Natural killer cell treated with Interleukin-12 subunit alpha and Interleukin-12 subunit beta and Interleukin-15 and Interleukin-18, amount 100 ng/mL, for 72 hours (primary cell): ENCODE data around the gene CBX8. TPM values are rescaled to one million over a fixed set of nuclear protein-coding genes. Genes with fewer than 3 reads are reported as not detected.
A peak's percentile ranks its signal among the peaks of the same experiment; 100 is the strongest.

Experiments used
- ATAC-seq, 2 donors: fragments of 150-1000 bp; cut with Tn5 transposase in 1 of 2; sonication (Bioruptor Pico), chemical (Tn5 transposase) in 1 of 2; 2 replicates each; pipeline ENCODE4 v1.10.0; 2021
- DNase-seq: peaks from one replicate; pipeline ENCODE4 v3.0.0; 2022; ENCODE audit warnings: low spot score
- H3K27ac Mint-ChIP-seq, 2 donors: 1 replicate in 1 of 2; 2 replicates in 1 of 2; pipeline ENCODE4 v1.8.0; 2022; ENCODE audit warnings: mixed read lengths in 2 of 2, mild to moderate bottlenecking in 1 of 2, moderate library complexity in 1 of 2
- H3K27me3 Mint-ChIP-seq, 2 donors: 1 replicate in 1 of 2; 2 replicates in 1 of 2; pipeline ENCODE4 v1.8.0; 2022; ENCODE audit warnings: mixed read lengths in 2 of 2
- H3K36me3 Mint-ChIP-seq: one replicate; pipeline ENCODE4 v1.8.0; 2022; ENCODE audit warnings: mixed read lengths
- H3K4me1 Mint-ChIP-seq, 2 donors: 1 replicate in 1 of 2; 2 replicates in 1 of 2; pipeline ENCODE4 v1.8.0; 2022; ENCODE audit warnings: low read depth in 2 of 2, mixed read lengths in 2 of 2, mild to moderate bottlenecking in 1 of 2
- H3K4me3 Mint-ChIP-seq: one replicate; pipeline ENCODE4 v1.8.0; 2022; ENCODE audit warnings: mixed read lengths
- H3K9me3 Mint-ChIP-seq: 2 replicates; pipeline ENCODE4 v1.8.0; 2022; ENCODE audit warnings: mixed read lengths
- total RNA-seq, 2 donors: library from RNA; stranded (reverse); gene quantifications; one replicate each; pipeline ENCODE4 v1.2.3, GENCODE V29; 2022

Gene CBX8
- total RNA-seq, 2 donors from 2014 or later = 9.8 to 46.4 TPM

DNA sequence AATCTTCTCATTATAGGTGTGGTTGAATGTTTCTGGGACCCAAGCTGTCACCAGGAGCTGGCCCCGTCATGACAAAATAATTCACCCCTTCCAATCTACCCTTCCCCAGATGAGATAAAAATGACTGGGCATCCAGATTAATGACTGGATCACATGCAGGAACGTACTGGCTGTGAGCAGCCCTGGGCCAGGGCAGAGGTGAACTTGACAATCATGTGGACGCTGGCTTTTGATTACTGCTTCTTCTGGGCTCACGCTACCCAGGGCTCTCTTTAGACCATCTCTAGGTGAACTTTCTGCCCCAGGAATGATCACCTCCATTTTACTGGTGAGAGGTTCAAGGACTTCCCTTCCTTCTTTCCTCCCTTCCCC is 24.1 kb upstream of the CBX8 start:
- H3K27ac Mint-ChIP-seq = no peak overlapping the region

DNA sequence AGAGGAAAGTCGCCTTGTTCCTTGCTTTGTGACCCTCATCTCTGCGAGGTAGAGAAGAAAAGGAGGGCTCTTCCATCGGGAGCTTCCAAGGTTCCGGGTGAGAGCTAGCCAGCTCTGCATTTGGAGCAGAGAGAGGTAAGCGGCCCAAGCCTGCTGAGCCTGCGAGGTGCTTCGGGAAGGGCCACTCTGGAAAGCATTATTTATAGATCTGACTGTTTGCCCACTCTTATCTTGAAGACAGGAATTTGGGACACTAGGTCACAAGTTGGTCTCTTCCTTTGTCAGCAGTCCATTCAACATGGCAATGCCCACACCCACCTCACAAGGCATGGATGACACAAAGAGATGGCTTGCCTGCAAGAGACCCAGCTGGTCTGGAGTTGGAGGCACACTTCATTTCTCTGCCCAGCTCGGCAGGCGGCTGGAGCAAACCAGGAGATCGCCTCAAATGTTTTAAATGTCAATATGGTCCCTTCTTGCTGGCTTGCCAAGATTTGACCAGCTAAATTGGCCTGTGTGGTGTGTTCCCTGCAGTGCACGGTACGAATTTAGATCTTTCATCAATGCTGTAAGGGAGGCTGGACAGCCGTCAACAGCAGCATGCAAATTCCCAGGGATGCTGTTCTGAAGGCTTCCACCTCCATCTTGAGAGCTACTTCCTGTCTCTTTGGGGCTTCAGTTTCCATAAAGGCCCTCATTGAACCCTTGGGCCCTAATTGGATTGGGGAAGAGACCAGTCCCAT is 22.8 kb upstream of the CBX8 start:
- ATAC-seq = no peak
- DNase-seq = no peak
- Mint-ChIP-seq H3K9me3 (no peaks in the 10 kb centered on the region), H3K27ac (no peak overlapping the region), H3K27me3 (peaks cover 33 to 41% of the 10 kb centered on the region in 2 donors), H3K36me3 (peaks cover 5% of the 10 kb centered on the region), H3K4me1 (peaks cover 2 to 5% of the 10 kb centered on the region in 2 donors), H3K4me3 (no peak overlapping the region)

More for the DNA sequence above, 24.1 kb upstream of the CBX8 start:
- Mint-ChIP-seq H3K4me3 (no peak overlapping the region), H3K27me3 (peaks cover 35 to 40% of the 10 kb centered on the region in 2 donors), H3K4me1 (peaks cover 7 to 10% of the 10 kb centered on the region in 2 donors), H3K9me3 (no peaks in the 10 kb centered on the region), H3K36me3 (peaks cover 6% of the 10 kb centered on the region)
- no peak for DNase-seq
- ATAC-seq = no peak

DNA sequence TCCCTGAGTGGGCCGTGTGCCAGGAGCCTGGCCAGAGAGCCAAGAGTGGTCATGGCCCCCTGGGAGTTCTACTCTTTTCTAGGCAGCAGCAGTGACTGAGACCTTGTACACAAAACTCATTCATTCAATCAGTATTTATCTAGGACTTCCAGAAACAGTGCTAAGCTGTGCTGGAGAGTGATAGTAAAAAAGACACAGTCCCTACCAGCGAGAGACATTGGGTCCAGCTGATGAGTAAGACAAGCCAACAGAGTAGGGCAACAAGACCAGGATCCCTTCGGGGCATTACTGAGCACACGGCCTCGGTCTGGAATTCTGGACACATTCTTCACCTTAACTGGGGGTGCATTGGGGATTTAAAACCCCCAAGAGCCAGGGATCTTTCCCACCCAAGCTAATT is 22.2 kb upstream of the CBX8 start:
- no peak for ATAC-seq
- no peak overlapping the region for H3K4me3 Mint-ChIP-seq
- peaks cover 5% of the 10 kb centered on the region in 2 donors for H3K4me1 Mint-ChIP-seq
- no peak for DNase-seq
- H3K27me3 Mint-ChIP-seq = peaks cover 33 to 41% of the 10 kb centered on the region in 2 donors
- H3K27ac Mint-ChIP-seq = no peak overlapping the region
- no peaks in the 10 kb centered on the region for H3K9me3 Mint-ChIP-seq
- no peaks in the 10 kb centered on the region for H3K36me3 Mint-ChIP-seq

DNA sequence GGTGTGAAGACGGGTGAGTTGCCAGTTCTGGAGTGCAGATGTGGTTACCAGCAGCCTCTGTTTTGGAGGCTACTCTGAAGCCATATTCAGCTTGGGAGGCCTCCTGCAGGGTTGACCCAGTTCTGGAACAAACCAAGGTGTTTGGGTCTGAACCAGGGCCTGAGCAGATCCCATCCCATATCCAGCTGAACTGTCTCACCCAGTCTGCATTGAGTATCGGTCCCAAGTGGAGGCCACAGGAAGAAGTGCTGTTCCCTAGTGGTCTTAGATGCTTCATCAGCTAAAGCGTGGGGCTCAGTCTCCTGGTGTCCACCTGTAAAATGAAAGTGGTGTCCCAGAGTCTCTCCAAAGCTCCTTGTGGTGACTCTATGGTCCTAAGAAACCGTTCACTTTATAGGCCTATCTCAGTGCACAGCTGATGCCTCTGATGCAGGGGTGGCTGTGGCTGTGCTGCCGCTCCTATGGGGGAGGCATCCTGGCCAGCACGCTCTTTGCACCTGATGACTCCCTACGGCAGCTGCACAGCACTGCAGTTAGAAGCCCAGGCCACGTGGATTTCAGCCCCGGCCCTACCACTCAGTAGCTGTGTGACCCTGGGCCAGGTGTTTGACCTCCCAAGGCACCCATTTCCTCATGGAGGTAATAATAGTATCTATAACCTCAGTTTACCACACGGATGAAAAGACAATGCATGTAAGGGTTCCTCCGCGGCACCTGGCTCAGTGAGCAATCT is 21.3 kb upstream of the CBX8 start:
- Mint-ChIP-seq H3K4me1 (peaks cover 5 to 6% of the 10 kb centered on the region in 2 donors), H3K9me3 (no peaks in the 10 kb centered on the region), H3K4me3 (no peak overlapping the region), H3K36me3 (no peaks in the 10 kb centered on the region), H3K27me3 (peaks cover 33 to 37% of the 10 kb centered on the region in 2 donors), H3K27ac (no peak overlapping the region)
- ATAC-seq (no peak), DNase-seq (no peak)

DNA sequence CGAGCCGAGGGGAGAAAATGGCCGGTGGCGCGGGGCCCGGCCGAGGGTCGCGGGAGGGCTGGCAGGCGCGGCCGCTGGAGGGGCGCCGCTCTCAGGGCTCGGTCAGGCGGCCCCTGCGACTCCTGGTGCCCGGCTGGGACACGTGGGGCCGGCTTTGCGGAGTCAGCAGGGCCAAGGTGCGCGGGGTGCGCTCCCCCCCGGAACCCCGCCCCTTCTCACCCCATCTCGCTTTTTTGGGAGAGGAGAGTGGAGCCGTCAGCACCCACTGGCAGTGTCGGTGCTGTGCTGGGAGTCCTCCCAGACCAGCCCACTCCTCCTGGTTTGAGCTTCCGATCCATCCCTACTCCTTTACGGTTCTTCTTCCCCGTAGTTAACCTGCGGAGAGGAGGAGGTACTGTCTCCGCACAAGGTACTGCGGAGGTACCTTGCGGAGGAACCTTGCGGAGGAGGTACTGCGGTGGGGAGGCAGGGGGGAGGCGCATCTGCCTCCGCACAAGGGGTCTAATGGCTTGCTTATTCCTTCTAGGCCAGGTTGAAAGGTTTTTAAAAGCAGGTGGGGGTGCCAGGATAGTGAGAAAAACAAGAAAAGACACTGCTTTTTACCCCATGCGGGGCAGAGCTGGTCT is 19.1 kb upstream of the CBX8 start:
- Mint-ChIP-seq H3K9me3 (no peaks in the 10 kb centered on the region), H3K27ac (no peak overlapping the region), H3K4me3 (peak overlapping the region; percentile 22), H3K36me3 (no peaks in the 10 kb centered on the region), H3K4me1 (peaks cover 13 to 14% of the 10 kb centered on the region in 2 donors), H3K27me3 (peaks cover 33 to 43% of the 10 kb centered on the region in 2 donors)
- no peak for DNase-seq
- no peak for ATAC-seq

DNA sequence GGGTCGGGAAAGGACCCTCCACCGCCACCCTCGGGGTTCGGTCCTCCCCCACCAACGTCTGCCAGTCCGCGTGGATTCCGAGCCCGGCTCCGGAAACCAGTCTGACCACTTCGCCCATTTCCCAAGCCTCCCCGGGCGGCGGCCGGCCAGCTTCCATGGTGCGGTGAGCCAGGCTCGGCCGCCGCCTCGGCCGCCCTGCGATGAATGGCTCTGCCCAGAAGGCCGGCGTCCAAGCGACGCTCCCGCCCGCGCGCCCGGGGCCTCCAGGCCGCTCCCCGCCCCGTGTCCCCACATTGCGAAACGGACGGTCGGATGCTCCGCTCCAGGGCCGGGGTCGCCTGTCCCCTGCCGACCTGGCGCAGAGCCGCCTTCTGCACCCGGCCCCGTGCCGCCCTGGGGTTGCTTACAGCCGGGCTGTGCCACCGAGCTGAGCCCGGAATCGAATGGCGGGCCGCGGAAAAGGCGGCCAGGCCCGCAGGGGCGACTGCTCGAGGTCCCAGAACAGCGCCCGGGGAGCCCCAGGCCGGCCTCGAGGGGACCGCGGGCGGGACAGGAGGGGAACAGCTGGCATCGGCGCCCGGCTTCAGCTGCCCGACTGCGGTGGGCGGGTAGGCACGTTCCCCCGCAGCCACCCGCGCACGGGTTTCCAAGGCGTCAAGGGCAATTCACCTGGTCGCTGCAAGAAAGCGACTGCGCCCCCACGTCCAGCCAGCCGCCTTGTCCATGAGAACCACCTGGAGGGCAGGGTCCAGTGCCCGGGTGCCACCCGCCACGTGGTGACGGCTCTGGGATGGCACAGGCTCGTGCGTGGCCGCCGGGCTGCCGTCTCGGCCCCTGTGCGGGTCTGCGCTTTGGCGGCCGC is 18.3 kb upstream of the CBX8 start:
- Mint-ChIP-seq H3K27me3 (peaks cover 36 to 41% of the 10 kb centered on the region in 2 donors), H3K9me3 (no peaks in the 10 kb centered on the region), H3K27ac (no peak overlapping the region), H3K36me3 (no peaks in the 10 kb centered on the region), H3K4me3 (no peak overlapping the region), H3K4me1 (peaks cover 16 to 20% of the 10 kb centered on the region in 2 donors)
- no peak for ATAC-seq
- DNase-seq = no peak

DNA sequence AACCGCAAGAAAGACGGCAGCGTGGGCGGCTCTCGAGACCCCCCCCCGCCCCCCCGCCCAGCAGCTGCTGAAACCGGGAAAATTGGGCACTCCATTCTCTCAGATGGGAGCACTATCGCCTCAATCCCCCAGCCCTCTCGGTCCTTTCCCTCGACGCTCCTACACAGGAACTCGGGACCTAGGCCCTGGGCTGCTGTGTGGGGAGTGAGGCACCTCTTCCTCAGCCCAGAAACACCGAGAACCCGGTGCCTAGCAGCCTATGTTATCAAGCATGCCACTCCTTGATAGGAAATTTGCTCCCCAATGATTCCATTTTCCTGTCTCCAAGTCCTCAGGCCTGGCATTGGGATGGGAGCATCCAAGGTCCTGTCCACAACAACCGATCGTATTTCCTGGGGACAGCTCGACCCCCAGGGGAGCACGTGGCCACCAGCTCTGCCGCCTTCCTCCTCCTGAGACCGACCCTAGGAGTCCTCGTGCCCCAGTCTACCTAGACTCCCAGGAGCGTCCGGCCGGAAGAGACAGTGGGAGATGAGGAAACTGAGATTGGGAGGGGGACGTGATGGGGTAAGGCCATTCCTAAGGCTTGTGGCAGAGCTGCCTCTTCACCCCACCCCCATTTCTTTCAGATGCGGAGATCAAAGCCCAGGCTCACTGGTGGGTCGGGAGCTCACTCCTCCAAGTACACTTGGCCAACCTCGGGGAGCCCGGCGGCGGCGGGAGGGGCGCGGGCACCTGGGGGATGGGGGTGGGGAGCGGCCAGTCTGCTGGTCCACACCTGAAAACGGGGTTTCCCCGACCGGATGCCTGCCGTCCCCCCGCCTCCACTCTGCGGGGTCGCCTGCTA is 17.5 kb upstream of the CBX8 start:
- Mint-ChIP-seq H3K27ac (no peak overlapping the region), H3K4me3 (peak overlapping the region; percentile 40)

DNA sequence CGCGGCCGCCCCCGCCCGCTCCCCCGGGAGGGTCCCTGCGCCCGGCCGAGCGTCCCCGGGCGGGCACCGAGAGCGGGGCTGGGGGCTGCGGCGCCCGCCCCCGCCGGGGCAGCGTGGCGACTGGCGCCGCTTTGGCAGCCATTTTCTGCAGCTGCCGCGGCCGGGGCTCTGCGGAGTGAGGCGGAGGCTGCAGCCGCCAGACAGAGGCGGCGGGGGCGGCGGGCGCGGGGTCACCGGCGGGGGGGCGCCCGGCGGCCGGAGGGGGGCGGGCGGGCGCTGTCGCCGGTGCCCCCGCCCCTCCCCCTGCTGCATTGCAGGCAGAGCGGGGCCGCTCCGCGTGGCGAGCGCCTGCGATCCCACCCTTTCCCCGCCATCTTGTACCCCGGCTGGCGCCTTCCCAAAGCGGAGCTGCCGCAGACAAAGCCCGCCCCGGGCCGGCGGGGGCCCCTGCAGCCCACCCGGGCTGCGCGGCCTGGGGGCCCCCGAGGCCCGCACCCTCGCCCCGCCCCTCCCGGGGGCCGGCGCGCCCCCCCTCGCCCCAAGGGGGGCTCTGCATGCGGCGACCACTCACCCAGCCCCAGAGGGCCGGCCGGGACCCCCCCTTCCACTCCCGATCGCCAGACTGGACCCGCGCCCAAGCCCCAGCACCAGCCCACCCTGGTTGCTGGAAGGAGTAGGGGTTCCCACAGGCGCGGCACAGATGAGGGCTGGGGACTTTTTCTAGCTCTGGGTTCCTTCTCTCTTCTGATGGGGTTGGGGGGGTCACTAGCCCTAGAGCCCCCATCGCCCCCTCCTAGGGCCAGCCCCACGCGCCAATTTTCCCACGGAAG is 16.6 kb upstream of the CBX8 start:
- DNase-seq = no peak
- H3K4me1 Mint-ChIP-seq = peaks cover 20 to 23% of the 10 kb centered on the region in 2 donors
- H3K36me3 Mint-ChIP-seq = no peaks in the 10 kb centered on the region
- ATAC-seq = no peak
- no peak overlapping the region for H3K4me3 Mint-ChIP-seq
- no peaks in the 10 kb centered on the region for H3K9me3 Mint-ChIP-seq
- no peak overlapping the region for H3K27ac Mint-ChIP-seq
- peaks cover 33% of the 10 kb centered on the region in 2 donors for H3K27me3 Mint-ChIP-seq

More for the DNA sequence above, 17.5 kb upstream of the CBX8 start:
- Mint-ChIP-seq H3K27me3 (peaks cover 33 to 38% of the 10 kb centered on the region in 2 donors), H3K4me1 (peaks cover 16 to 20% of the 10 kb centered on the region in 2 donors), H3K36me3 (no peaks in the 10 kb centered on the region), H3K9me3 (no peaks in the 10 kb centered on the region)
- ATAC-seq = no peak
- no peak for DNase-seq

DNA sequence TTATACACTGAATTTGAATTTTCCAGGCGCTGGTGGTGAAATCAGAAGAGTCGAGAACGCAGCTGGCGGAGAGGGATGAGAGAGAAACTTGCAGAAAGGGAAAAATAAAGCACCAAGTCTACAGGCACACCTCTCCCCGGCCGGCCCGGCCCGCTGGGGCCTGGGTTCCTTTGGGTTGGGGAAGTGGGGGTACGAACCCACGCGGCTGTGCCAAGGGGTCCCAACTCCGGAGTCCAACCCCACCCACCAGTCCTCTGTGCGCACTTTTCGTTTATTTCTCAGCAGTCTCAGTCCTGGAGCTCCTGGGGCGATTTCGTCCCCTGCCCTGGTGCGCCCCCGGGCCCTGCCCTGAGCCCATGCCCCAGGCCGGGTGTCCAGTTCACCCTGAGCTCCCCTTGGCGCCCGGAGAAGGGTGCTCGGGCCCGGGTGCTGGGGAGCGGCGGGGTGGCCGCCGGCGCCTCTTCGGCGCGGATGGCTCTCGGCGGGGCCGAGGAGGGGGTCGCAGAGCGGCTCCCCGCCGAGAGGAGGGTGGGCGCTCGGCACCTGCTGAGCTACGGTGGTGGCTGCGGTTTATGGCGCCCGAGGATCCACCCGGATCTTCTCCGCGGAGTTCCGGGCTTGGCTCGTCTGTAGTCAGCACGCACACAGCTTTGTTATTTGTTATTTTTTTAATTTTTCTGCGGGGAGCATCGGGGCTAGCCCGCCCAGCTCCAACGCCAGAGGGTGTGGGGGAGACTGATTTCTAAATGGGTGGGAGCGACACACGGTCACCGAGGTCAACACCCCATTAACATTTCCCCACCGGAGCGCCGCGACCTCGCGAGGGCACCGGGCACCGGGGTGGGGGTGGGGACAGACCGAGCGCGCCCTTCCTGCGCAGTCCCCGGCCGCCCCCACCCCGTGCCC is 15.7 kb upstream of the CBX8 start:
- peaks cover 29 to 34% of the 10 kb centered on the region in 2 donors for H3K27me3 Mint-ChIP-seq
- H3K36me3 Mint-ChIP-seq = no peaks in the 10 kb centered on the region
- ATAC-seq (no peak), DNase-seq (no peak)
- H3K4me3 Mint-ChIP-seq = peak overlapping the region; percentile 67
- peaks cover 20 to 25% of the 10 kb centered on the region in 2 donors for H3K4me1 Mint-ChIP-seq
- no peaks in the 10 kb centered on the region for H3K9me3 Mint-ChIP-seq
- H3K27ac Mint-ChIP-seq = no peak overlapping the region

DNA sequence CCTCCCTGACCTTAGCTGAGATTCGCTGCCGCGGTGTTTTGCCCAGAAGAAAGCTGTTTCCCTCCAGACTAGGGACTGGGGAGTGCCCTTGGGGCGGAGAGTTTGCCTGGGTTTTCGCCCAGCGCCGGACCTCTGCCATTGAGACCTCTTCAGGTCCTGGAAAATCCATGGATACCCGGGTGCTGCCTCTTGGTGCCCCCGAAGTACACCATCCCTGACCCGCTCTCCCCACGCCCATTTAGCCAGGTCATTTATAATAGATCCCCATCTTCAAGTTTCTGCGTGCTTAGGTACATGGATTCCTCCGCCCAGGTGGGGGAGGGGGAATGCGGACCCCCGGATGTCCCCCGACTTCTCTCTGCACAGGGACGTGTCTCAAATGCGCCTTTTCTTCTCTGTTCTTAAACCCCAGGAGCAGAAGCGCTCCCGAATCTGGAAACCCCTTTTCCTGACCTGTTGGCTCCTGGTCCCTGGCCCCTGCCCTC is 15.0 kb upstream of the CBX8 start:
- ATAC-seq = no peak
- Mint-ChIP-seq H3K27ac (no peak overlapping the region), H3K4me3 (peak overlapping the region; percentile 58)

More for the DNA sequence above, 15.0 kb upstream of the CBX8 start:
- peaks cover 20 to 29% of the 10 kb centered on the region in 2 donors for H3K4me1 Mint-ChIP-seq
- no peaks in the 10 kb centered on the region for H3K36me3 Mint-ChIP-seq
- no peaks in the 10 kb centered on the region for H3K9me3 Mint-ChIP-seq
- H3K27me3 Mint-ChIP-seq = peaks cover 29 to 34% of the 10 kb centered on the region in 2 donors
- DNase-seq = no peak
